GM18868 (cell line): ENCODE measurements around the gene MED19.
"Not testable (repeated sequence)": the region's sequence is repeated elsewhere in the genome, so short reads cannot be mapped to it uniquely, and the experiment has no call there.

ENCODE experiments used
- ATAC-seq: cut with Tn5 transposase; IDR thresholded peaks from one replicate; pipeline ENCODE4 v1.9.1; 2021; ENCODE audit warnings: mild to moderate bottlenecking, moderate library complexity; ENCODE audit not compliant: unreplicated experiment

Gene MED19

DNA sequence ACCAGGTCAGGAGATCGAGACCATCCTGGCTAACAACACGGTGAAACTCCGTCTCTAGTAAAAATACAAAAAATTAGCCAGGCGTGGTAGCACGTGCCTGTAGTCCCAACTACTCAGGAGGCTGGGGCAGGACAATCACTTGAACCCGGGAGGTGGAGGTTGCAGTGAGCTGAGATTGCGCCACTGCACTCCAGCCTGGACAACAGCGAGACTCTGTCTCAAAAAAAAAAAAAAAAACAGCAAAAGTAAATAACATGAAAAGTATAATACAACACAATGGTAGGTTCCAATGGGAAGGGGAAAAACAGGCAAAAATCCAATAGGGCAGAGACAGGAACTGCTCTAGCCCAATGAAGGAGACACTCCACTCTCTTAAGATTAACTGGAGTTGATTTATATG, 6.6 kb downstream of the MED19 start:
- ATAC-seq = not testable (repeated sequence)

DNA sequence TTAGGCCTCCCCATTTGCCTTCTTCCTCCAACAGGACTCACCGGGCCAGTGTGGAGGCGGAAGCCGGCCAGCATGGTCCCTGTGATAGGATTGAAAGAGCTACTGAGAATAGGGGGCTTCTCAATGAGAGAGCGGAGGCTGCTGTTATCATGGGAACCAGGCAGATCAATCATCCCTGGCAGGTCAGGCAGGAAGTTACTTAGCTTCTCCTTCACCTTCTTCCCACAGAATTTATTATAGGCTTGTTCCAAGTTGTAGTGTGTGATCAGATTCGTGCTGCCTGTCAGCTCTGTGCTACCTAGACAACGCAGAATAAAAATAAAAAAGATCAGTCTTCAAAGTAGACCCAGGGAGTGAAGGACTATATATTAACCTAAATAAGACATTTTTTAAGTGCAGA, 7.1 kb downstream of the MED19 start:
- no peak for ATAC-seq

DNA sequence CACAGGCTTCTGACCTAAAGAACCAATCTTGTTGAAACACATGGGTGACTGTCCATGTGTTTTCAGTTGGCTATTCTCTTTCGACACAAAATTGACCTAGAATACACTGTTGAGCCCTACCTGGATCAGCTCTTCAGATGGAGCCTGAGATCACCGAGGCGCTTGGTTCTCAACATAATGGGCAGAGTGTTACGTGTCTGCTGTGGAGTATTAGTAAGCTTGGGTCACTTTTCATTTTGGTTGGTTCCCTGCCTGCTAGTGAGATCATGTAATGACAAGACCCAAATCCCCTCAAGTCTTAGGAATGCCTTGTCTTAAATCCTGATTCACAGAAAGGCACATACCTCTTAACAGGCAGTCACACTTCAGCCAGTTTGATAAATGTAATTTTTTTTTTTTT, 8.7 kb downstream of the MED19 start:
- ATAC-seq = no peak

DNA sequence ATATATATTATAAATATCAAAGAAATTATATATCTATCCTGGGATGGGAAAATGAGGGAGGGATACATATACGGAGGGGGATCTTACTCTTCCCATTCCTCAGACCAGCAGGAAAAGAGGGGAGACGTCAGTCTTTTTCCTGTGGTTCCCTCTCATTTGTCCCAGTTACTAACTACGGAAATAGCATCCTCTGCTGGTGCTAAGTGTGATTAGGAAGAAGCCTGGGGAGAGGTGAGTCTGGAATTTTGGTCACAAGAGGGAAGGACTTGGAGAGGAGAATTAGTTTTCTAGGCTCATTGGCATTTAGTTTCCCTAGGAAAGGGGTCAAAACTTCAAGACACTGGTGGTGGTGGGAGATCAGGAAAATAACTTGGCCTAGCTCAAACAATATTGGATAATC, 11.6 kb downstream of the MED19 start:
- no peak for ATAC-seq

DNA sequence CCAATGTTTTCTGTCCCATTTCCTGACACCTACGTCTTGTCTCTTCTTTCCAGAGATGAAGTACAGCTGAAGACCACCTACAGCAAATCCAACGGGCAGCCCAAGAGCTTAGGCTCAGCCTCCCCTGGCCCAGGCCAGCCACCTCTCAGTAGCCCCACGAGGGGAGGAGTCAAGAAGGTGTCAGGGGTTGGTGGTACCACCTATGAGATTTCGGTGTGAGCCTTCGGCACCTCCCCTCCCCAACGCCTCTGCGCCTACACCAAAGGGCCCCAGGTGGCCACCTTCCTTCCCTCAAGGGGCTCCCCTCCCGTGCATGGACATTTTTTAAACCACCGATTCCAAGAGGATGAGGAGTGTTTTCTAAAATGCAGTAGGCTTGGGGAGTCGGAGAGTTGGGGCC, 12.2 kb downstream of the MED19 start:
- ATAC-seq = no peak

DNA sequence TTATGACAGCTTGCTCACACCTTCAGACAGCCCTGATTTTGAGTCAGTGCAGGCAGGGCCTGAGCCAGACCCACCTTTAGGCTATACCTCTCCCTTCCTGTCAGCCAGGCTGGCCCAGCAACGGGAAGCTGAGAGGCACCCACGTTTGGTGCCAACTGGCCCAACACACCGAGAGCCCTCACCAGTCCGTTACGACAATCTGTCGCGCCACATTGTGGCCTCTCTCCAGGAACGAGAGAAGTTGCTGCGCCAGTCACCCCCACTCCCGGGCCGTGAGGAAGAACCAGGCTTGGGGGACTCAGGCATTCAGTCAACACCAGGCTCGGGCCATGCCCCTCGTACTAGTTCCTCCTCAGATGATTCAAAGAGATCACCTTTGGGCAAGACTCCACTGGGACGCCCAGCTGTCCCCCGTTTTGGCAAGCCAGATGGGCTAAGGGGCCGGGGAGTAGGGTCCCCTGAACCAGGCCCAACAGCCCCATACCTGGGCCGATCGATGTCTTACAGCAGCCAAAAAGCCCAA, 13.1 kb downstream of the MED19 start:
- ATAC-seq = no peak

DNA sequence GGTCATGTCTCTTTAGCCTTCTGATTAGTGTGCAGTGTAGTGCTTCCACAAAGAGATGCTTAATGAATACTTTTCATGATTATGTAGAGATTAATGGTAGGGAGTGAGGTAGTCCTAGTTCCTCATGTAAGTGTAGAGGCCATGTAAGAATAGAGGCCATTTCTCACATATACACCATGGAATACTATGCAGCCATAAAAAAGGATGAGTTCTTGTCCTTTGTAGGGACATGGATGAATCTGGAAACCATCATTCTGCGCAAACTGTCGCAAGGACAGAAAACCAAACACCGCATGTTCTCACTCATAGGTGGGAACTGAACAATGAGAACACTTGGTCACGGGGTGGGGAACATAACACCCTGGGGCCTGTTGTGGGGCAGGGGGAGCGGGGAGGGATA, 21.5 kb downstream of the MED19 start:
- ATAC-seq = not testable (repeated sequence)

DNA sequence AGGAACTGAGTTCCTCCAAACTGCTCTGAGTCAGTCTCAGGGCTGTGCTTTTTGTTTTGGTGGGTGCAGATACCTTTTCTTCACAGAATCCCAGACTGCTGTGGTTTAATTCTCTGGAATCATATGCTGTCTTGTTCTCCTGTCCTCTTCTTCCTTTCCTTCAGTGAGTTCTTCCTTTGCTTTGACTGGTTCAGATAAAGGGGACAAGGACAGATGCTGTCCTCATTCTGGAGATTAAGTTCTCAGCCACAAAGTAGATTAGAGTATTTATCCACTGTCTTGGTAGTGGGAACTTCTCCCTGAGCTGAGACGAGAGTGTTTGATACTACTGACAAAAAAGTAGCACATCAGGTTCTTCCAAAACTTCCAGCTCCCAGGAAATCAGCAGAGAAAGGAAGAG, 30.8 kb downstream of the MED19 start:
- ATAC-seq = no peak

DNA sequence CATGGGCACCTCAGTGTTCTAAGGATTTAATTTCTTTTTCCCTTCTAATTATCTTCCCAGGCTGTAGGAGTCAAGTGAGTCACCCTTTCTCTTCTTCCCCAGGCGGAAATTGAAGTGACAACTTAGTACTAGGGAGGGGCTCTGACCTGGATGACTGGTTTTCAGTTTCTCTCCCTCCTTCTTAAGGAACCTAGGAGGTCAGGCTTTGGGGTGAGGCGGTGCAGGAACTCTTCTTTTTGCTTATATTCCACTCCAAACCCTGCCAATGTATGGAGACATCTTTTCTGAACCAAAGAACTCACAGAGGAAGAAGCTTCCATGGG, 31.5 kb downstream of the MED19 start:
- ATAC-seq = no peak

DNA sequence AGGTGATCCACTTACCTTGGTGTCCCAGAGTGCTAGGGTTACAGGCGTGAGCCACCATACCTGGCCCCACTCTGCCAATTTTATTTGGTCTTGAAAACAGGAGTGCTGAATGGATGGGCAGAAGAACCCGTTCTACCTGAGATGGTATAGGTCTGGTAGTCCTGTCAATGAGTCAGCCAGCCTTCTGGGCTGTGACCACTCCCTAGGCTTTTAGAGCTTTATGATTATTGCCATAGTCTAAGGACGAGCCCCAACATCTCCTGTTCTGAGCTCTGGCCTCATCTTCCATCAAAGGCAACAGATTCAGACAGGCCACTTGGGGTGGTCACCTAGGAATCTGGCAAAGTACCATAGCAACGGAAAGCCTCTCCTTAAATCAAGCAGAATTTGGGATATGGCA, 32.6 kb downstream of the MED19 start:
- ATAC-seq = no peak

DNA sequence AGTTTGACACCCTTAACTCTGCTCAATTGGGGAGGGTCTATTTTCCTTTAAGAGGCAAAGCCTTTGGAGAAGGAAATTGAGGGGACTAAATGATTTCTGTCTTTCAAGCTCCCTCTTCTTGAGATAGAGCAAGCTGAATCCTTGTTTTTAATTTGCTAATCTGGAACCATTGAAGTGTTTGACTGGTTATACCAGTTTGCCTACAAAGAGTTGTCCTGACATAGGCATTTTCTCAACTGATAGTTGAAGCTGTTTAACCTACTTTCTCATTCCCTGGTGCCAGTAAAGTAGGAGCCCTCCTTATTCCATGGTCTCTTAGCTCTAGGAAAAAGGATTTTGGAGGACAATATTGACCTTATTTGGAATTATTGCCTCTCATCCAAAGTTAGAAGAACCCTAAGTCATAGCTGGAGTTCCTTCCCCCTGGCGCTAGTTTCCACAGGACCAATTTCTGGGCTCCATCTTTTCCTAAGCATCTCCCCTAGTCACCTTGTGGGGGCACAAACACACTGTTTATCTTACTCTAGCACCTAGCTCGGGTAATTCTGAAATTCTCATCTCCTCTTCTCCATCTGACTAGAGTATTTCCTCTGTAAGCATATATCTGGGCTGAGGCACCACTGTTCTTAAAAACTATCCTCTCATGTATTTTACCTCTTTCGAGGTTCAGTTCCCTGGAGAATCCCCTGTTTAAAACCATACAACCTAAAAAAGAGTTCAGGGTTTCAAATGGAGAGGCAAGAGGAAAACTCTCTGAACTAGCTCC, 36.7 kb downstream of the MED19 start:
- ATAC-seq = no peak

DNA sequence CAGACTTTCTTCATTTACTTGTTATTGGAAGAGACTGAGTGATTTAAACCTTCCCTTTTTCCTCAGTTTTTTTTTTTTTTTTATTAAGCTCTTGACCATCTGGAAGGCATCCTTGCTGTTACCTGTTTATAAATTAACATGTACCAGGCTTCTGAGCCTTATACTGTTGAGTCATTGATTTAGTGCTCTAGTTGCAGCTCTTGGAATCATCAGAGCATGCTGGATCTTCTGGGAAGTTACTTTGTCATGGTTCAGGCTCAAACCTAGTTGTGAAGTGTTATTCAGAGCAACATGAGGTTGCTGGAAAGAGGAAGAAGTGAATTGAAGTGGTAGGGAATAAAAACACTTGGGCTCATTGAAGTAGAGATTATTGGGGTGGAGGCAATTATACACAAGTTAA, 37.8 kb downstream of the MED19 start:
- no peak for ATAC-seq

DNA sequence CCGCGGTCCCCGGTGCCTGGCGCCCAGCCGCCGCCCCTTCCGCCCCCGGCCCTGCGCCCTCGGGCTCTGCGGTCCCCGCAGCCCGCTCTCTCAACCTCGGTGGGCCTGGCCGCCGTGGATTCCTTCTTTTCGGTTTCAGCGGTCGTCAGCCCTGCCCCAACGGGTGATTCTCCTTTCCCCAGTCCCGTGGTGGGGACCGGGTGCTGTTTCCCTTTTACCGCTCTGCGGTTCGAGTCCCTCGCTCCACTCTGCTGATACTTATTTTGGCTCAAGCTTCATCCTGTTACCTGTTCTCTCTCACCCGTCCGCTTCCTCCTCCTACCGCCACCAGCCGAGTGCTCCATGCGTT, 43.6 kb downstream of the MED19 start:
- ATAC-seq = peak; percentile 2

DNA sequence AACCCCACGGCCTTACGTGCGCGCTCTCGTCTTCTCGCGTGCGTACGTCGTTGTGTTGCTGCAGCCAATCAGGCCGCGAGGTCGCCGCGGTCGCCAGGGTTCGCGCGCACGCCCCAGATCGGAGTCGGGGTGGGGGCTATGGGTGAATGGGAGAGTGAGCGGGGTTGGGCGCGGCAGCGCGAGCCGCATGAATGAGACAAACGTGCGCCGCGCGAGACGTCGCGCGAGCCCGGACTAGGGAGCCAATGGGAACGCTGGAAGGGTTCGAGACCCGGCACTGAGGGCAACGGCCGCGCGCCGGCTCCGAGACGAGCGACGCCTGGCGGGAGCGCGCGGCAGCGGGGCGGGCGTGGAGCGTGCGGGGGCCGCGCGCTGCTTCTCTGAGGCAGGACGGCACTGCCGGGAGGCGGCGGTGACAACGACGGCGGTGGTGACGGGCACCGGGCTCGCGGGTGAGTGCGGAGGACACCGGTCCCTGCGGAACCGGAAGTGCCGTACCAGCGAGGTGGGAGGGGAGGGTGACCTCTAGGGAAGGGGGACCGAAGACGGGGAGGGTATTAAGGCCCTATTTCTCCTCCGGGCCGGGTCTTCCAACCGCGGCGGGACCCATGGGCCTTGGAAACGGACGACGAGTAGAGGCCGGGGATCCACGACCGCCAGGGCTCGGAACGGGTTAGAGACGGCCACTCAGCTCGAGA, 44.1 kb downstream of the MED19 start, which contains the start of gene ZDHHC5:
TSS of gene ZDHHC5 (plus strand) at position 379 of the 698 bp plus-strand sequence. CDS start 4,977 bp downstream, outside the sequence.
- peak; percentile 86 for ATAC-seq

DNA sequence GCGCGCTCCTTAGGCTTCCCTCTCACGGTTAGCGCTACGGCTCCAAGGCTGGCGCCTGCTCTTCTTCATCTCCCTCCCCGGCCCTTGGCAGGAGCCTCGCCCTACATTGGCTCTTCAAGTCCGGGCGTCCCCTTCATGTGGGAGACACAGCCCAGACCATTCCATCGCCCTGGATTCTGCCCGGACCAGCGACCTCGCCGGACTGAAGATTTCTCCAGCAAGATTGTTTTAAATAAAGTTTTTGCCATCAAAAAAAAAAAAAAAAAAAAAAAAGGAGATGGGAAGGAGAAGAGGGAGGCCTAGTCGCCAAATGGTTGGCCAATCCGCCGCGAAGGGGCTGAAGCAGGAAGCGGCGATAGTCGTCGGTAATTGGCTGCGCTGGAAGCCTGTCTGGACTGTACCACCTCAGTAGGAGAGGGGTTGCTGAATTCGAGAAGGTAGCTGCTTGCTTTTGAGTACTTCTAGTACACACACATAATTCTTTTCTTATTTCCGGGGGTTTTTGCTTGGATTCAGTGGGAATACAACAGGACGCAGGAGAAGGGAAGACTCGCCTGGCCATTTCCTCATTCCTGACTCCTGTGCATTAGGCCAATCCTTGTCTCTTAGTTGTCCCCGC, 44.8 kb downstream of the MED19 start:
- peak; percentile 65 for ATAC-seq

DNA sequence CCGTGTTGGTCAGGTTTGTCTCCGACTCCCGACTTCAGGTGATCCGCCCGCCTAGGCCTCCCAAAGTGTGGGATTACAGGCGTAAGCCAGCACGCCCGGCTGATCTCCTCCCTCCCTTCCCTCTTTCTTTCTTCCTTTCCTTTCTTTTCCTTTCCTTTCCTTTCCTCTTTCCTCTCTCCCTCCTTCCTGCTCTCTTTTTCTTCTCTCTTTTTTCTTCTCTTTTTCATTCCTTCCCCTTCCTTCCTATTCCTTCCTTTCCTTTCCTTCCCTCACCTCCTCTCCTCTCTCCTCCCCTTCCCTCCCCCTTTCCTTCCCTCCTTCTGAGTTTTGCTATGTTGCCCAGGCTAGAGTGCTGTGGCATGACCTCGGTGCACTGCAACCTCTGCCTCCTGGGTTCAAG, 48.0 kb downstream of the MED19 start:
- no peak for ATAC-seq

DNA sequence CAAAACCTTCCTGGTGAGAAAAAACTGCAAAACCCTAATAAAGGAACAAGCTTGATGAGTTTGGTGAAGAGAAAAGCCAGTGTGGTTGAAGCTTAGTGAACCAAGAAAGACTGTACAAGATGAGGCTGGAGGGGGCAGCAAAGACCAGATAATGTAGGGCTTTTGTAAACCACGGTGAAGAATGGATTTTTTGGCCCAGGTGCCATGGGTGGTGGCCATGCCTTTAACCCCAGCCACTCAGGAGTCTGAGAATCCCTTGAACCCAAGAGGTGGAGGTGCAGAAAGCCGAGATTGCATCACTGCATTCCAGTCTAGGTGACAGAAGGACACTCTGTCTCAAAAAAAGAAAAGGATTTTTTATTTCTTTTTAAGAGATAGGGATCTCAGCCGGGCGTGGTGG, 49.1 kb downstream of the MED19 start:
- ATAC-seq = no peak

DNA sequence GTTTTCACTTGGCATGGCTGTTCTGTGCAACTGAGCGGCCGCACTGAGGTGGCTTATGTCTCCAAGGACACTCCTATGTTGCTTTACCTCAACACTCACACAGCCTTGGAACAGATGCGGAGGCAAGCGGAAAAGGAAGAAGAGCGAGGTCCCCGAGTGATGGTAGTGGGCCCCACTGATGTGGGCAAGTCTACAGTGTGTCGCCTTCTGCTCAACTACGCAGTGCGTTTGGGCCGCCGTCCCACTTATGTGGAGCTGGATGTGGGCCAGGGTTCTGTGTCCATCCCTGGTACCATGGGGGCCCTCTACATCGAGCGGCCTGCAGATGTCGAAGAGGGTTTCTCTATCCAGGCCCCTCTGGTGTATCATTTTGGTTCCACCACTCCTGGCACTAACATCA, 52.3 kb downstream of the MED19 start:
- ATAC-seq = no peak

DNA sequence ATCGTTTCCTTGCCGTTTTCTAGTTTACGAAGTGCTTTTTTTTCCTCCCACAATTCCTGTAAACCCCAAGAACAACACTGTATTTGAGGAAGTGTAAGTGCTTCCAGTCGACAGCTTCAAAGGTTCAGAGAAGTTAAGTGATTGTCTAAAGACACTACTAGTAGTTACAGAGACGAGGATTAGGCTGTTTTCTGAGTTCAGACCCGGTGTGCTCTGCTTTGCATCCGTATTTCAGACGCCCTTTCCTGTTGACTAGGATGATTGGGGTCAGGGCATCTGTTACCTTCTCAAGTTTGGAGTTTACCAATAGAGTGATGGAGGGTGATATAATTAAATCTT, 54.0 kb downstream of the MED19 start:
- ATAC-seq = no peak

DNA sequence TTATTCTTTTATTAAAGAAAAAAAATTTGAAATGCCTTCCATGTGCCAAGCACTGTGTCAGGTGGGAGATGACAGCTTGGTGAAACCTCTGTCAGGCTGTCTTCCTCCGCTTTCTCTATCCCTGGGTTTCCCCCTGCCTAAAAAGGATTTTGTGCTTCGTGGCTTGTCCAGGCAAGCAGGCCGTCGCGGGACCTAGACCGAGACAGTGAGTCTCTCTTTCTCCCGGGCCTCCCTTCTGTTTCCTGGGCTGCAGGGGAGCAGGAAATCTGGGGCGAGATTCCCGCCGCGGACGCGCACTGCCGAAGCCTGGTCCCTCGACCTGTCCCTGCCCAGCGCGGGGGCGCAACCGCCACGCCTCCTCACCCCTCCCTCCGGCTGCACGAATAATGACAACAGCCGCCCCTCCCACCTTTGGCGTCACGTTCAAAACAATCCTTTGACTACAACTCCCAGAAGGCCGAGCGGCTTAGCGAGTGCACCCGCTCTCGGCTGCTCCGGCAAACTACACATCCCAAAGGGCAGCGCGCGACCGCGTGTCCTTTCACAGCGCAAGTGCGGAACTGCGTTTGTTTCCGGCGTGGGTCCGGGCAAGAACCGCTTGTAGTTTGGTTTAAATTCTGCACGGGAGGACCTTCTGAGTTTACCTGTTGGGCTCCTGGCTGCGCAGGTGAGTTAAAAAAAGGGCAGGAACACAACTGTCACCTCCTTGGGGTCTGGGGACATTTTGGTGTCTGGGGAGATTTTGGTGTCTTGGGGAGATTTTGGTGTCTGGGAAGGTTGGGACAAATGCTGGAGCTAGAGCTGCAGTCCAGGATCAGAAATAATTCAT, 54.6 kb downstream of the MED19 start, which contains the start of gene CLP1:
TSS of gene CLP1 (plus strand) at position 569 of the 829 bp plus-strand sequence. CDS start 1,715 bp downstream, outside the sequence.
- ATAC-seq = peak; percentile 99

DNA sequence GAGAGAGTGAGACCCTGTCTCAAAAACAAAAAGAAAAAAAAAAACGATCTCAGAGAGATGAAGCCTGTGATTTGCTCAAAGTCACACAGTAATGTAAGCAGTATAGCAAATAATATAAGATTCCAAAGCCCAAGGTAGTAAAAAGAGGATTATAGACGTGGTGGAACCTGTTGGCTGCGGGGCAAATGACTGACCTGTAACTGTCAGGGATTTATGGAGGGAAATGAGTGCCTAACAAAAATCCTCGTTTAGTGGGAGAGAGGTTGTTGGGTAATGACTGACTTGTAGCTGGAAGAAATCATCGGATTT, 55.2 kb downstream of the MED19 start:
- ATAC-seq = no peak
